Colonic mucosa (tissue), 4 donors: ENCODE measurements around the gene ADAMTS17. TPM values are rescaled to one million over a fixed set of nuclear protein-coding genes. Genes with fewer than 3 reads are reported as not detected.

Experiments
- DNase-seq: peaks from one replicate; pipeline ENCODE4 v3.0.0-alpha.2; 2020
- H3K27ac ChIP-seq: fragments of 200-600 bp; one replicate; pipeline ENCODE4 v1.8.0; 2021
- H3K27me3 ChIP-seq: fragments of 200-600 bp; one replicate; pipeline ENCODE4 v1.8.0; 2021
- H3K36me3 ChIP-seq: fragments of 200-600 bp; one replicate; pipeline ENCODE4 v1.8.0; 2021
- H3K4me1 ChIP-seq: fragments of 200-600 bp; one replicate; pipeline ENCODE4 v1.8.0; 2021; ENCODE audit warnings: mild to moderate bottlenecking
- H3K4me3 ChIP-seq: fragments of 200-600 bp; one replicate; pipeline ENCODE4 v1.8.0; 2021
- H3K9ac ChIP-seq, 2 donors: one replicate each; pipeline ENCODE4 v1.7.0; 2013; ENCODE audit warnings: control low read depth in 2 of 2, low read depth in 2 of 2, low read length in 2 of 2
- H3K9me3 ChIP-seq: fragments of 200-600 bp; one replicate; pipeline ENCODE4 v1.8.0; 2021
- intact Hi-C: fragments of 100-400 bp; cut with DNase I; formaldehyde crosslinking; loops from one replicate; pipeline ENCODE4 v1.14.1; 2022
- total RNA-seq, 2 donors: library from RNA; stranded (reverse); fragmentation: NEBNext Ultra II Directional in 1 of 2; extraction: Animal tissue kit (Norgen Biotek cat#: 25700) in 1 of 2; gene quantifications; one replicate each; pipeline ENCODE4 v1.2.1, GENCODE V29; 2021
- TF ChIP-seq, protein P1 (sequence below): fragments of 200-600 bp; IDR thresholded peaks from one replicate; pipeline ENCODE4 v1.8.0; 2022; ENCODE audit warnings: antibody characterized with exemption, mild to moderate bottlenecking
- donor health status: healthy.
- donor health status: DM: no; HTN: no; CAD: no.
- donor health status: DM: no; HTN: no; CAD: no.

The ADAMTS17 gene
- total RNA-seq, 2 donors from 2014 or later, result 4.2 to 8.3 TPM

DNA sequence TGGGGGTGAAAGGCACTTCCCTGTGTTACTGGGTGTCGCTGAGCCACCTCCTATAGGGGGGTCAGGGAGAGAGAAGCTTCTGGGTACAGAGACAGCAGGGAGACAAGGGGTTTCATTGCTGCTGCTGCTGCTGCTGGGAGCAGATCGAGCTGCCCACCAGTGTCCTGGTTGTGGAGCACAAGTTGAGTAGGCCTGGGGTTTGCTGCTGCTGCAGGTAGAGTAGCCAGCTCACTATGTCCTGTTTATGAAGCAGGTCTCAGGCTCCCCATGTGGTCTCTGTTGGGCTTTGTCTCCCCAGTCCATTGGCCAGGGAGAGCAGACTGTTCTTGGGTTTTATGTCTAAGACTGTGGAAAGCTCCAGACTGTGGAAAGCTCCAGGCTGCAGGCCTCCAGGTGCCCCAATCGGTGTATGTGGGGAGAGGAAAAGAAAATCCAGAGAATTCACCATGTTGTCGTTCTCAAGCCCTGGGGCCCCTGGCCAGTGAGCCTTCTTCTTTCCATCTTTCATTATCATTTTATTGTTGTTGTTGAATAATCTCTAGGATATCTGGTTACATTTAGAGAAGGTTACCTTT is 157.8 kb downstream of the ADAMTS17 start:
- Histone ChIP-seq H3K27ac (no peak overlapping the region), H3K9me3 (no peaks in the 10 kb centered on the region), H3K4me1 (no peaks in the 10 kb centered on the region), H3K27me3 (no peaks in the 10 kb centered on the region), H3K36me3 (no peaks in the 10 kb centered on the region), H3K4me3 (no peak overlapping the region), H3K9ac (no peak overlapping the region)
- no peak for DNase-seq
- intact Hi-C loops, result no loop called here
- TF ChIP-seq, protein P1, sequence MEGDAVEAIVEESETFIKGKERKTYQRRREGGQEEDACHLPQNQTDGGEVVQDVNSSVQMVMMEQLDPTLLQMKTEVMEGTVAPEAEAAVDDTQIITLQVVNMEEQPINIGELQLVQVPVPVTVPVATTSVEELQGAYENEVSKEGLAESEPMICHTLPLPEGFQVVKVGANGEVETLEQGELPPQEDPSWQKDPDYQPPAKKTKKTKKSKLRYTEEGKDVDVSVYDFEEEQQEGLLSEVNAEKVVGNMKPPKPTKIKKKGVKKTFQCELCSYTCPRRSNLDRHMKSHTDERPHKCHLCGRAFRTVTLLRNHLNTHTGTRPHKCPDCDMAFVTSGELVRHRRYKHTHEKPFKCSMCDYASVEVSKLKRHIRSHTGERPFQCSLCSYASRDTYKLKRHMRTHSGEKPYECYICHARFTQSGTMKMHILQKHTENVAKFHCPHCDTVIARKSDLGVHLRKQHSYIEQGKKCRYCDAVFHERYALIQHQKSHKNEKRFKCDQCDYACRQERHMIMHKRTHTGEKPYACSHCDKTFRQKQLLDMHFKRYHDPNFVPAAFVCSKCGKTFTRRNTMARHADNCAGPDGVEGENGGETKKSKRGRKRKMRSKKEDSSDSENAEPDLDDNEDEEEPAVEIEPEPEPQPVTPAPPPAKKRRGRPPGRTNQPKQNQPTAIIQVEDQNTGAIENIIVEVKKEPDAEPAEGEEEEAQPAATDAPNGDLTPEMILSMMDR, result no peak

DNA sequence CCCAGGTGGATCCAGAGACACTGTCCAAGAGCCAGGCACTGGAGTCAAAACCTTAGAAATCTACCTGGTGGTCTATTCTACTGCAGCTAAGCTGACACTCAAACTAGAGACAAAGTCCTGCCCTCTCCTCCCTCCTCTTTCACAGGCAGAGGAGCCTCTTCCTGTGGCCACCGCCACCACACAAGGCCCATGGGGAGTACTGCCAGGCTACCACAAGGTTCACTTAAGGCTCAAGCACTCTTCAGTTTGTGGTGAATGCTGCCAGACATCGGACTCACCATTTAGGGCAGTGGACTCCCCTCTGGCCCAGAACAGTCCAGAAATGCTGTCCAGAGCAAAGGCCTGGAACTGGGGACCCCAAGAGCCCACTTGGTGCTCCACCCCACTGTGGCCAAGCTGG is 160.9 kb downstream of the ADAMTS17 start:
- DNase-seq, result no peak
- TF ChIP-seq, protein P1, result no peak
- Histone ChIP-seq H3K4me1 (no peaks in the 10 kb centered on the region), H3K27ac (no peak overlapping the region), H3K4me3 (no peak overlapping the region), H3K9ac (no peak overlapping the region), H3K36me3 (no peaks in the 10 kb centered on the region), H3K9me3 (no peaks in the 10 kb centered on the region), H3K27me3 (no peaks in the 10 kb centered on the region)
- intact Hi-C loops, result no loop called here

DNA sequence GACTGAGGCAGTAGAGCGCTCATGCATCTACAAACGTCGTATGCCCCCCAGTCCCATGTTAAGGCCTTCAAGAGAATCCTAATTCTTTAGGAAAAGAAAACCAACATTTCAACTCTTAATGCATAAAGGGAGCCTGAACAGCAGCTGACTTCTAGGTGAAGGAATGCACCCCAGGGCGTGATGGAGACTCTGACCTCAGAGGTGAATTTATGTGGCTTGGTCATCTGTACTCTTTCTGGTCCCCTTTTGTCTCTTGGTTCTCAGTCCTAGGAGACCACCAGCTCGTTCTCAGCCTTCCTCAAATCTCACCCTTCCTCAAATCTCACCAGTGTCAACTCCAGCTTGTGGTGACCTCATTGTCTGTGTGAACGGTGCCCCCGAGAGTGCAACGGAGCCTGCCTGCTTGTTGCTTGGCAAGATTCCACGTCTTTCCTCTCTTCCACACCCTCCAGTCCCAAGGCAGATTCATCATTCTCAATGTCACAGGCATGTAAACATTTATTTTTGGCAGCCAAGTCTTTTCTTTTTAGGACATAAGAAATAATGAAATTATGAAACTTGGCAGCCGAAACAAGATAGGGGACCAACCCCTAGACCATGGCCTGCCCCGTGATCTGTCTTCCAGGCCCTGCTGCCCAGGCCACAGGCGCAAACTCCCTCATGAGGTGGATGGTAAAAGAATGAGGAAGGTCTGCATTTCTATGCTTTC is 166.2 kb downstream of the ADAMTS17 start:
- DNase-seq, result no peak
- Histone ChIP-seq H3K4me3 (no peak overlapping the region), H3K27ac (no peak overlapping the region), H3K4me1 (no peaks in the 10 kb centered on the region), H3K27me3 (no peaks in the 10 kb centered on the region), H3K9ac (no peak overlapping the region), H3K36me3 (no peaks in the 10 kb centered on the region), H3K9me3 (no peaks in the 10 kb centered on the region)
- intact Hi-C loops, result no loop called here
- TF ChIP-seq, protein P1, result no peak

DNA sequence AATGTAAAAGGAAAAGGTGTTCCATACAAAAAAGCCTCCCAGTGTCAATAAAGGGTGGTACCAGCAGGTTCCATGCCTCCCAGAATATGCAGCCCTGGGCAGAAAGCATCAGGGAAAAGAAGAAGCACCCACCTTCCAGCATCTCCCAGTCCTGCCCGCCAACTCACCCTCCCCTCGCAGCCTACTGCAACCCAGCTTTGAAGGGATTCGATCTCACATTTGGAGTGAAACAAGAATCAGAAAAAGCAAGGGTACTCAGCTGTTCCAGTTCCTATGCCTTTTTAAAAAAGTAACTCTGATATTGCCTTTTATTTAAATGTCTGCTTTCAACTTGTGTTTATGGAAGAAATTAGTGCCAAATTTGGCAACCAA is 166.9 kb downstream of the ADAMTS17 start:
- Histone ChIP-seq H3K4me1 (no peaks in the 10 kb centered on the region), H3K9me3 (no peaks in the 10 kb centered on the region), H3K9ac (no peak overlapping the region), H3K4me3 (no peak overlapping the region), H3K36me3 (no peaks in the 10 kb centered on the region), H3K27me3 (no peaks in the 10 kb centered on the region), H3K27ac (no peak overlapping the region)
- intact Hi-C loops, result no loop called here
- no peak for DNase-seq
- TF ChIP-seq, protein P1, result no peak

DNA sequence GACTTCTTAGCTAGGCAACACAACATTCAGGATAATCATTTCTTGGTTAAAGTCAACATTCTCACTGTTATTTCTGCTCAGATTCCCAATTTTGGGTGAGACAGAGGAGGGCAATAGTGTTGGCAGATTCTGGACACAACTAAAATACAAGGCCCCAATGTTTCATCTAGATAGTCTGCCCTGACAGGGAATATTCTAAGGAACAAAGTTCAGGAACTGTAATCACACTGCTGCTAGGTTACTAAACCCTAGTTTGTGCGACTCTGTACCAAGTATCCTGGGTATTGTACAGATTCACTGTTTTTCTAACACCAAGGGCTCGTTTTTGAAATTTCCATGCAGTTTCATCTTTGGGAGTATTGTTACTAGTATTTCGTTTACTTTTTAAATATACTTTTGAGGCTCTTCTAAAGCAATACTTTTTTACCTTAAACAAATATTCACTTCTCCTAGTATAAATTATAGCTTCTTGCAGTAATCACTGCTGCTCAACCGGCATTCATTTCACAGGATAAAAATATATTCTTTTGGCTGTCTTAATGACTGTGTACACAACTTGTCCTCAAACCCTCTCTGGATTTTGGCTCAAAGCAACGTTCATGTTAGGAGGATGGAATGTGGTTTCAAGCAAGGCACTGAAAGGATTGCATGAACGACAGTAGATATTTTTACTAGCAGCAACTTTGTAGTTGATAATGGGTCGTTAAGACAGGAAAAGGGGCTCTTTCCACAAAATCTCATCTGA is 167.4 kb downstream of the ADAMTS17 start:
- Histone ChIP-seq H3K9me3 (no peaks in the 10 kb centered on the region), H3K9ac (no peak overlapping the region), H3K4me3 (no peak overlapping the region), H3K27ac (no peak overlapping the region), H3K27me3 (no peaks in the 10 kb centered on the region), H3K36me3 (no peaks in the 10 kb centered on the region), H3K4me1 (no peaks in the 10 kb centered on the region)
- DNase-seq, result no peak
- TF ChIP-seq, protein P1, result no peak
- intact Hi-C loops, result no loop called here
